ENCODE data around the gene LYPLA2.
A peak's percentile ranks its signal among the peaks of the same experiment; 100 is the strongest.
"Not testable (repeated sequence)": the region's sequence is repeated elsewhere in the genome, so short reads cannot be mapped to it uniquely, and the experiment has no call there.

LYPLA2 gene

GRCh38 chr1:23779826-23780371 lies 11.0 kb upstream of the LYPLA2 start:
- no peak for DNase-seq

- not testable (repeated sequence) for DNase-seq
These were observed 7.8 kb upstream of the LYPLA2 start for GRCh38 chr1:23783141-23783540.

GRCh38 chr1:23784846-23785245 lies 6.1 kb upstream of the LYPLA2 start:
- DNase-seq = no peak

- DNase-seq = no peak
These were observed 3.2 kb upstream of the LYPLA2 start for GRCh38 chr1:23787701-23788100.

- DNase-seq = no peak
These were observed 2.2 kb upstream of the LYPLA2 start for GRCh38 chr1:23788695-23789094.

- DNase-seq = peak; percentile 57 to 60
These were observed 637 bp downstream of the LYPLA2 start for GRCh38 chr1:23791516-23792047.

- DNase-seq = no peak
These were observed 1.4 kb downstream of the LYPLA2 start for GRCh38 chr1:23792151-23792945.

- peak; percentile 50 to 57 for DNase-seq
These were observed 2.3 kb downstream of the LYPLA2 start for GRCh38 chr1:23793018-23793781.

GRCh38 chr1:23793861-23794731 lies 3.2 kb downstream of the LYPLA2 start:
- DNase-seq = no peak

- not testable (repeated sequence) for DNase-seq
These were observed 3.8 kb downstream of the LYPLA2 start for GRCh38 chr1:23794732-23795182.

- no peak for DNase-seq
These were observed 4.9 kb downstream of the LYPLA2 start for GRCh38 chr1:23795676-23796465.

- no peak for DNase-seq
These were observed 5.7 kb downstream of the LYPLA2 start for GRCh38 chr1:23796466-23797271.

GRCh38 chr1:23797478-23798448 lies 6.8 kb downstream of the LYPLA2 start:
- DNase-seq = no peak

- peak; percentile 30 to 49 for DNase-seq
These were observed 7.8 kb downstream of the LYPLA2 start for GRCh38 chr1:23798662-23799142.

GRCh38 chr1:23799255-23799569 lies 8.3 kb downstream of the LYPLA2 start:
- no peak for DNase-seq

- peak; percentile 56 to 60 for DNase-seq
These were observed 8.8 kb downstream of the LYPLA2 start for GRCh38 chr1:23799570-23800399.

- DNase-seq = peak; percentile 98 to 99
These were observed 9.7 kb downstream of the LYPLA2 start, which contains the start of gene GALE for GRCh38 chr1:23800400-23801337. TSS of gene GALE (minus strand) at chr1:23800754. CDS start at chr1:23799007, 1,747 bp downstream.

Data from activated T-cell treated with anti-CD3 and anti-CD28 coated beads, Interleukin-2, amount 50 U/mL, for 48 hours (primary cell).